ENCODE data around the gene C18orf63. TPM values are rescaled to one million over a fixed set of nuclear protein-coding genes. Genes with fewer than 3 reads are reported as not detected.

C18orf63 gene
- total RNA-seq, 1 donor from 2014 or later = not detected

DNA sequence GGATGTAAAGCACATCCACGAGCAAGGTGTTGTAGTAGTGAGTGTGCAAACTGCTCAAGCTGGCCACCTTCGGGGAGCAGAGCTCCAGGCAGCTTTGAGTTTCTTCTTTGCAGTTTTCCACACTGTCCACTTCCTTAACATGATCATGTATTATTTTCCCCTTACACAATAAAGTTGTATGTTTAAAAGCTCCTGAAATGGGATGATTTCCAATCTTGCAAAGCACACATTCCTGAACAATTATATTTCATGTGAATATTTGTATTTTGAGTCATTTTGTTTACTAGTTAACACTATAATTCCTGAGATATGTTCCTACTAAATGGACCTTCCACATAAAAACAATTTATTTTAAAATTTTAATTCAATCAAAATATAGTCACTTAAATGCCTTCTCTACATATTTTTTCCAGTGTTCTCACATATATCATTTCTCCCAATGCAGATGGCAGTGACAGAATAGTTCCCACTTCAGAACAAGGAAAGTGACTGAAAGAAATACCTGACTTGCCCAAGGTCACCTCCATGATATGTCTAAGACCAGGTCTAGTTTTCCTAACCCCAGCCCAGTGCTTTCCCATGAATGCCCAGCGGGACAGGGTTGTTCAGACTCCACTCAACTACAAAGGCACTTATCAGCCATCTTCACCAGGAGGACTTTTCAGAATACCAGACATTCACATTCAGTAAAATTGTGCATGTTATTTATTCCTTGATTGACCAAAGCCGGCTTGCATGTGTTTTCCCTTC lies 29.4 kb upstream of the C18orf63 start:
- no peaks in the 10 kb centered on the region for H3K36me3 ChIP-seq
- TF ChIP-seq POLR2AphosphoS5 (IDR thresholded peaks at IDR 0.05; ENCODE audit: insufficient read depth in 1 of 2, low read depth in 1 of 2) (no peak), POLR2A (IDR thresholded peaks at IDR 0.05) (no peak)
- TF ChIP-seq, protein P1, sequence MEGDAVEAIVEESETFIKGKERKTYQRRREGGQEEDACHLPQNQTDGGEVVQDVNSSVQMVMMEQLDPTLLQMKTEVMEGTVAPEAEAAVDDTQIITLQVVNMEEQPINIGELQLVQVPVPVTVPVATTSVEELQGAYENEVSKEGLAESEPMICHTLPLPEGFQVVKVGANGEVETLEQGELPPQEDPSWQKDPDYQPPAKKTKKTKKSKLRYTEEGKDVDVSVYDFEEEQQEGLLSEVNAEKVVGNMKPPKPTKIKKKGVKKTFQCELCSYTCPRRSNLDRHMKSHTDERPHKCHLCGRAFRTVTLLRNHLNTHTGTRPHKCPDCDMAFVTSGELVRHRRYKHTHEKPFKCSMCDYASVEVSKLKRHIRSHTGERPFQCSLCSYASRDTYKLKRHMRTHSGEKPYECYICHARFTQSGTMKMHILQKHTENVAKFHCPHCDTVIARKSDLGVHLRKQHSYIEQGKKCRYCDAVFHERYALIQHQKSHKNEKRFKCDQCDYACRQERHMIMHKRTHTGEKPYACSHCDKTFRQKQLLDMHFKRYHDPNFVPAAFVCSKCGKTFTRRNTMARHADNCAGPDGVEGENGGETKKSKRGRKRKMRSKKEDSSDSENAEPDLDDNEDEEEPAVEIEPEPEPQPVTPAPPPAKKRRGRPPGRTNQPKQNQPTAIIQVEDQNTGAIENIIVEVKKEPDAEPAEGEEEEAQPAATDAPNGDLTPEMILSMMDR (IDR thresholded peaks at IDR 0.05) = no peak
- DNase-seq (ENCODE audit: extremely low spot score in 2 of 2) = no peak
- H3K4me1 ChIP-seq = peaks cover 53% of the 10 kb centered on the region
- H3K27me3 ChIP-seq = no peaks in the 10 kb centered on the region
- intact Hi-C loops (cut with DNase I) = no loop called here
- H3K9me3 ChIP-seq = no peaks in the 10 kb centered on the region
- H3K27ac ChIP-seq = no peak overlapping the region
- no peak overlapping the region for H3K4me3 ChIP-seq

DNA sequence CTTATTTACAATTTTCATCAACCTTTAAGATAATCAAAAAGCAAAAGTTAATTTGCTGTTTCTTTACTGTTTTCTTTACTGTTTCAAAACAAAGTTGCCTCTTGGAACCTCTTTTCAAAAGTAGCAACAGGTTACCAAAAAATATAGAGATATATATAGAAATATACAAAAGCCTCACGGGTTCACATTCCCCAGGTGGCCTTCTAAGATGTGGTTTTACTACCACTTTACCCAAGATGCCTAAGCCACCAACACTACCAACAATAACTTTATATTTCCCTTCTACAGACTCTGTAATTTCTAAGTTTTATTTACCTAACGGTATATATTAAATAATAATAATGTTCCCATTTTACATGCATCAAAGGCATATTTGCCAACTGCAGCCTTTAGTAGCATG lies 28.8 kb upstream of the C18orf63 start:
- TF ChIP-seq POLR2A (IDR thresholded peaks at IDR 0.05) (no peak), POLR2AphosphoS5 (IDR thresholded peaks at IDR 0.05; ENCODE audit: insufficient read depth in 1 of 2, low read depth in 1 of 2) (no peak)
- TF ChIP-seq, protein P1 (IDR thresholded peaks at IDR 0.05) = no peak
- DNase-seq (ENCODE audit: extremely low spot score in 2 of 2) = no peak
- intact Hi-C loops (cut with DNase I) = no loop called here
- H3K4me3 ChIP-seq = no peak overlapping the region
- H3K9me3 ChIP-seq = no peaks in the 10 kb centered on the region
- no peaks in the 10 kb centered on the region for H3K36me3 ChIP-seq
- H3K27ac ChIP-seq = no peak overlapping the region
- H3K27me3 ChIP-seq = no peaks in the 10 kb centered on the region
- peaks cover 50% of the 10 kb centered on the region for H3K4me1 ChIP-seq

DNA sequence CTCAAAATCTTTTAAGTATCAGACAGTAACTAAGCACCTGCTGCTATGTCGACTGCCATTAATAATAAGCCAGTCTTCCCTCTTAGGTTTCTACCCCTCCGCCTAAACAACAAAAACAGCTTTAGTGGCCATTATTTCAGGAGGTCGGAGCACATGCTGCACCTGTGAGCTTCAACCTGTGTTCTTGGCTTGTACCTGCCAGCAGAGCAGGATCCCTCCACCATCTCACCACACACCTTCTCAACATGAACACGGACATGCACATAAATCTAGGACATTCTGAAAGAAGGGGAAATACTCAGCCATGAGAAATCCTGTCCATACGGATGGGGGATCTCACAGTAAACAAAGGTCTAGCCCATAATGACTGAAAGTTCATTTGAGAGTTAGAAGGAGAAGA lies 27.6 kb upstream of the C18orf63 start:
- Histone ChIP-seq H3K4me1 (peaks cover 38% of the 10 kb centered on the region), H3K9me3 (no peaks in the 10 kb centered on the region), H3K27me3 (no peaks in the 10 kb centered on the region), H3K27ac (no peak overlapping the region), H3K36me3 (no peaks in the 10 kb centered on the region), H3K4me3 (no peak overlapping the region)
- DNase-seq (ENCODE audit: extremely low spot score in 2 of 2) = no peak
- no peak for TF ChIP-seq POLR2AphosphoS5 (IDR thresholded peaks at IDR 0.05; ENCODE audit: insufficient read depth in 1 of 2, low read depth in 1 of 2)
- TF ChIP-seq, protein P1 (IDR thresholded peaks at IDR 0.05) = no peak
- TF ChIP-seq POLR2A (IDR thresholded peaks at IDR 0.05) = no peak
- intact Hi-C loops (cut with DNase I) = no loop called here

DNA sequence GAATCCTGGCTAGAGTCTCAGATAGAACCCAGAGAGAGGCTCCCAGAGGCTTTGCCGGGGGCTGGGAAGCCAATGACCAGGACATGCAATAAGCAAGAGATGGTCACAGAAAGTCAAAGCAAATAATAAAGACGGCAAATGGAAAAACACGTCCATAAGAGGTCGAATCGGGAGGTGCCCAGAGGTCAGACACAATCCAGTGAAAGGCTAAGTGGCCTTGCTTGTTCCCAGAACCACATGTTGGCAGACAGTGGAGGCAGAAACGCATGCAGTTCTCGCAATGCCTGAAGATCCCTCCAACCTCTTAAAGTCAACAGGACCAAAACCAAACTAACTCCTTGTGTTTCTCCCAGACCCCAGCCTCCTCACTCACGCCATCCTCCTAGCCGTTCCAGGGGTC lies 26.9 kb upstream of the C18orf63 start:
- intact Hi-C loops (cut with DNase I) = no loop called here
- H3K27ac ChIP-seq = peak overlapping the region; percentile 40
- H3K9me3 ChIP-seq = no peaks in the 10 kb centered on the region
- no peaks in the 10 kb centered on the region for H3K36me3 ChIP-seq
- H3K27me3 ChIP-seq = no peaks in the 10 kb centered on the region
- TF ChIP-seq POLR2AphosphoS5 (IDR thresholded peaks at IDR 0.05; ENCODE audit: insufficient read depth in 1 of 2, low read depth in 1 of 2) (no peak), POLR2A (IDR thresholded peaks at IDR 0.05) (no peak)
- TF ChIP-seq, protein P1 (IDR thresholded peaks at IDR 0.05) = no peak
- no peak overlapping the region for H3K4me3 ChIP-seq
- H3K4me1 ChIP-seq = peaks cover 31% of the 10 kb centered on the region
- DNase-seq (ENCODE audit: extremely low spot score in 2 of 2) = no peak

DNA sequence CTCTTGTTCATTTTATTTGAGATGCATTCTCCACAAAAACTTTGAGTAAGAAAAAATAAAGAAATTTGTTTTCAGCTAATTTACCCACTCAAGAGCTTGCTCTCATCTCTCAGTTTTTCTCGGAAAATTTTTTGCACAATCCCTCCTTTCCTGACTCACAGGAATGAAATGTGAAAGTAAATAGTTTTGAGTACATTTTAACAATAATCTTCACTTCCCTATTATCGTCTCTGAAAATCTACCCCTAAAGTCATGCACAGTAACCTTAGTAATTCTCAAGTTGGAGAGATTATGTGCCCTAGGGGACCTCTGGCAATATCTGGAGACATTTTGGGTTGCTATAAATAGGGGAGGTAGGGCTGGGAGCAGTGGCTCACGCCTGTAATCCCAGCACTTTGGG lies 26.5 kb upstream of the C18orf63 start:
- intact Hi-C loops (cut with DNase I) = no loop called here

More for the DNA sequence above, 26.5 kb upstream of the C18orf63 start:
- H3K4me1 ChIP-seq = peaks cover 29% of the 10 kb centered on the region
- no peaks in the 10 kb centered on the region for H3K36me3 ChIP-seq
- no peaks in the 10 kb centered on the region for H3K27me3 ChIP-seq
- no peaks in the 10 kb centered on the region for H3K9me3 ChIP-seq
- H3K4me3 ChIP-seq = no peak overlapping the region
- H3K27ac ChIP-seq = peak overlapping the region; percentile 40
- DNase-seq (ENCODE audit: extremely low spot score in 2 of 2) = no peak
- TF ChIP-seq, protein P1 (IDR thresholded peaks at IDR 0.05) = no peak
- TF ChIP-seq POLR2A (IDR thresholded peaks at IDR 0.05) = no peak
- TF ChIP-seq POLR2AphosphoS5 (IDR thresholded peaks at IDR 0.05; ENCODE audit: insufficient read depth in 1 of 2, low read depth in 1 of 2) = no peak

All from vagina (tissue), 2 donors.